ENCODE measurements around the gene RBM33.

Gene RBM33

GRCh38 chr7:155692317-155692716 lies 47.9 kb downstream of the RBM33 start:
- TF ChIP-seq CTCF (conservative IDR thresholded peaks at IDR 0.05; ENCODE audit: low read depth, low read length), result no peak
- DNase-seq (ENCODE audit: low read depth), result no peak
- H3K4me3 ChIP-seq (ENCODE audit: low read length), result no peak overlapping the region

- DNase-seq (ENCODE audit: low read depth), result no peak
- H3K4me3 ChIP-seq (ENCODE audit: low read length), result no peak overlapping the region
- no peak for TF ChIP-seq CTCF (conservative IDR thresholded peaks at IDR 0.05; ENCODE audit: low read depth, low read length)
These were observed 49.4 kb downstream of the RBM33 start for GRCh38 chr7:155693826-155694225.

- TF ChIP-seq CTCF (conservative IDR thresholded peaks at IDR 0.05; ENCODE audit: low read depth, low read length), result no peak
- no peak for DNase-seq (ENCODE audit: low read depth)
- no peak overlapping the region for H3K4me3 ChIP-seq (ENCODE audit: low read length)
These were observed 50.4 kb downstream of the RBM33 start for GRCh38 chr7:155694851-155695250.

GRCh38 chr7:155696747-155697146 lies 52.3 kb downstream of the RBM33 start:
- no peak for TF ChIP-seq CTCF (conservative IDR thresholded peaks at IDR 0.05; ENCODE audit: low read depth, low read length)
- no peak overlapping the region for H3K4me3 ChIP-seq (ENCODE audit: low read length)
- no peak for DNase-seq (ENCODE audit: low read depth)

- no peak overlapping the region for H3K4me3 ChIP-seq (ENCODE audit: low read length)
- DNase-seq (ENCODE audit: low read depth), result no peak
- TF ChIP-seq CTCF (conservative IDR thresholded peaks at IDR 0.05; ENCODE audit: low read depth, low read length), result no peak
These were observed 54.2 kb downstream of the RBM33 start for GRCh38 chr7:155698633-155699032.

- H3K4me3 ChIP-seq (ENCODE audit: low read length), result no peak overlapping the region
- DNase-seq (ENCODE audit: low read depth), result no peak
- TF ChIP-seq CTCF (conservative IDR thresholded peaks at IDR 0.05; ENCODE audit: low read depth, low read length), result no peak
These were observed 54.7 kb downstream of the RBM33 start for GRCh38 chr7:155699180-155699579.

- no peak overlapping the region for H3K4me3 ChIP-seq (ENCODE audit: low read length)
- DNase-seq (ENCODE audit: low read depth), result no peak
- no peak for TF ChIP-seq CTCF (conservative IDR thresholded peaks at IDR 0.05; ENCODE audit: low read depth, low read length)
These were observed 56.4 kb downstream of the RBM33 start for GRCh38 chr7:155700847-155701246.

Measured in retinal pigment epithelial cell (primary cell).